ENCODE data around the gene PCBP2. TPM values are rescaled to one million over a fixed set of nuclear protein-coding genes. Genes with fewer than 3 reads are reported as not detected.

PCBP2 gene
- polyA plus RNA-seq, 3 donors: 79.6 to 588 (median 81.9) TPM

- Histone ChIP-seq H3K9ac (ENCODE audit: insufficient read depth, low read length, poor library complexity, severe bottlenecking) (no peak overlapping the region), H3K4me3 (replicated peaks in 1 of 3; ENCODE audit: low read depth in 2 of 3, low read length in 3 of 3) (no peak overlapping the region), H3K27me3 (ENCODE audit: control insufficient read depth in 2 of 2, insufficient read depth in 2 of 2, low read length in 2 of 2) (no peaks in the 10 kb centered on the region), H3K36me3 (replicated peaks in 1 of 2; ENCODE audit: control insufficient read depth in 1 of 2, insufficient read depth in 2 of 2, low read length in 2 of 2) (peaks cover 43 to 57% of the 10 kb centered on the region in 2 donors), H3K9me3 (replicated peaks in 1 of 2; ENCODE audit: control insufficient read depth in 1 of 2, insufficient read depth in 1 of 2, low read length in 2 of 2) (no peaks in the 10 kb centered on the region), H2AFZ (ENCODE audit: insufficient read depth, low read depth, low read length, poor library complexity, severe bottlenecking) (no peak overlapping the region), H4K20me1 (ENCODE audit: insufficient read depth, low read length) (peaks cover 73% of the 10 kb centered on the region), H3K27ac (ENCODE audit: low read depth in 1 of 2, low read length in 2 of 2) (no peak overlapping the region), H3K79me2 (ENCODE audit: insufficient read depth, low read length) (peaks cover 52% of the 10 kb centered on the region), H3K4me1 (ENCODE audit: control insufficient read depth in 1 of 2, insufficient read depth in 2 of 2, low read length in 2 of 2) (peaks cover 12 to 17% of the 10 kb centered on the region in 2 donors), H3K4me2 (replicated peaks; ENCODE audit: extremely low read depth, low read length, poor library complexity, severe bottlenecking) (no peak overlapping the region)
- Mint-ChIP-seq H3K27me3 (ENCODE audit: low read depth in 3 of 3) (peaks cover 0 to 4% (median 0%) of the 10 kb centered on the region in 3 donors), H3K4me1 (peaks cover 24% of the 10 kb centered on the region), H3K36me3 (peaks cover 40 to 46% of the 10 kb centered on the region in 2 donors), H3K9me3 (no peaks in the 10 kb centered on the region), H3K27ac (peak overlapping the region in 1 of 7 donors; percentile 28), H3K4me3 (no peak overlapping the region)
- WGBS (ENCODE audit: insufficient coverage): 100% methylated on average over 2 of the region's 7 CpGs
- DNase-seq: no peak
- intact Hi-C loops (cut with micrococcal nuclease): loop anchor here (5.0 kb wide), 4 partner anchors 51 to 226 kb away; partner anchors contain the start of genes ATP5MC2 (in 1 of the 2), MYG1 (in 1 of the 2), PFDN5 (in 1 of the 2) and TARBP2 (in 1 of the 2)
- TF ChIP-seq, protein P1, sequence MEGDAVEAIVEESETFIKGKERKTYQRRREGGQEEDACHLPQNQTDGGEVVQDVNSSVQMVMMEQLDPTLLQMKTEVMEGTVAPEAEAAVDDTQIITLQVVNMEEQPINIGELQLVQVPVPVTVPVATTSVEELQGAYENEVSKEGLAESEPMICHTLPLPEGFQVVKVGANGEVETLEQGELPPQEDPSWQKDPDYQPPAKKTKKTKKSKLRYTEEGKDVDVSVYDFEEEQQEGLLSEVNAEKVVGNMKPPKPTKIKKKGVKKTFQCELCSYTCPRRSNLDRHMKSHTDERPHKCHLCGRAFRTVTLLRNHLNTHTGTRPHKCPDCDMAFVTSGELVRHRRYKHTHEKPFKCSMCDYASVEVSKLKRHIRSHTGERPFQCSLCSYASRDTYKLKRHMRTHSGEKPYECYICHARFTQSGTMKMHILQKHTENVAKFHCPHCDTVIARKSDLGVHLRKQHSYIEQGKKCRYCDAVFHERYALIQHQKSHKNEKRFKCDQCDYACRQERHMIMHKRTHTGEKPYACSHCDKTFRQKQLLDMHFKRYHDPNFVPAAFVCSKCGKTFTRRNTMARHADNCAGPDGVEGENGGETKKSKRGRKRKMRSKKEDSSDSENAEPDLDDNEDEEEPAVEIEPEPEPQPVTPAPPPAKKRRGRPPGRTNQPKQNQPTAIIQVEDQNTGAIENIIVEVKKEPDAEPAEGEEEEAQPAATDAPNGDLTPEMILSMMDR (IDR thresholded peaks at IDR 0.05): no peak
Measured at GRCh38 chr12:53450936-53451335, 966 bp upstream of the PCBP2 start.

GRCh38 chr12:53452159-53453077 lies 516 bp downstream of the PCBP2 start:
- peaks cover 64% of the 10 kb centered on the region for H3K79me2 ChIP-seq (ENCODE audit: insufficient read depth, low read length)
- H3K36me3 Mint-ChIP-seq: peaks cover 43 to 50% of the 10 kb centered on the region in 2 donors
- TF ChIP-seq, protein P1 (IDR thresholded peaks at IDR 0.05): peak; percentile 49
- H3K27ac Mint-ChIP-seq: peak overlapping the region; percentile 96 to 99 (median 99)
- peak overlapping the region; percentile 87 for H3K9ac ChIP-seq (ENCODE audit: insufficient read depth, low read length, poor library complexity, severe bottlenecking)
- H2AFZ ChIP-seq (ENCODE audit: insufficient read depth, low read depth, low read length, poor library complexity, severe bottlenecking): peak overlapping the region; percentile 7
- intact Hi-C loops (cut with micrococcal nuclease): loop anchor here (1.0 to 5.0 kb wide), 5 partner anchors 49 to 225 kb away; partner anchors contain the start of genes TARBP2 (in 2 of the 2), ATP5MC2 (in 1 of the 2), MYG1 (in 1 of the 2) and PFDN5 (in 1 of the 2)
- H4K20me1 ChIP-seq (ENCODE audit: insufficient read depth, low read length): peaks cover 74% of the 10 kb centered on the region
- peak overlapping the region; percentile 85 to 91 for H3K27ac ChIP-seq (ENCODE audit: low read depth in 1 of 2, low read length in 2 of 2)
- 0% methylated on average over 32 of the region's 82 CpGs for WGBS (ENCODE audit: insufficient coverage)
- H3K9me3 Mint-ChIP-seq: no peaks in the 10 kb centered on the region
- peak; percentile 58 to 79 (median 66) for DNase-seq
- H3K27me3 Mint-ChIP-seq (ENCODE audit: low read depth in 3 of 3): peaks cover 0 to 4% (median 0%) of the 10 kb centered on the region in 3 donors
- H3K9me3 ChIP-seq (replicated peaks in 1 of 2; ENCODE audit: control insufficient read depth in 1 of 2, insufficient read depth in 1 of 2, low read length in 2 of 2): no peaks in the 10 kb centered on the region
- peak overlapping the region; percentile 88 for H3K4me2 ChIP-seq (replicated peaks; ENCODE audit: extremely low read depth, low read length, poor library complexity, severe bottlenecking)
- H3K4me3 Mint-ChIP-seq: peak overlapping the region; percentile 94 to 99
- H3K4me1 Mint-ChIP-seq: peaks cover 19% of the 10 kb centered on the region
- H3K36me3 ChIP-seq (replicated peaks in 1 of 2; ENCODE audit: control insufficient read depth in 1 of 2, insufficient read depth in 2 of 2, low read length in 2 of 2): peaks cover 45 to 58% of the 10 kb centered on the region in 2 donors
- H3K27me3 ChIP-seq (ENCODE audit: control insufficient read depth in 2 of 2, insufficient read depth in 2 of 2, low read length in 2 of 2): no peaks in the 10 kb centered on the region
- peak overlapping the region; percentile 80 to 95 (median 87) for H3K4me3 ChIP-seq (replicated peaks in 1 of 3; ENCODE audit: low read depth in 2 of 3, low read length in 3 of 3)
- peaks cover 12 to 17% of the 10 kb centered on the region in 2 donors for H3K4me1 ChIP-seq (ENCODE audit: control insufficient read depth in 1 of 2, insufficient read depth in 2 of 2, low read length in 2 of 2)

Measured in CD14-positive monocyte (primary cell).